NCI-H1436 treated with DMSO at 0.1 percent for 48 hours (cell line): ENCODE data around the gene TRIM72.
"Not testable (repeated sequence)": the region's sequence is repeated elsewhere in the genome, so short reads cannot be mapped to it uniquely, and the experiment has no call there.

Experiments used
- DNase-seq: peaks from one replicate; lab custom pipeline; 2025; lab: John Stamatoyannopoulos, UW

Gene TRIM72

DNA sequence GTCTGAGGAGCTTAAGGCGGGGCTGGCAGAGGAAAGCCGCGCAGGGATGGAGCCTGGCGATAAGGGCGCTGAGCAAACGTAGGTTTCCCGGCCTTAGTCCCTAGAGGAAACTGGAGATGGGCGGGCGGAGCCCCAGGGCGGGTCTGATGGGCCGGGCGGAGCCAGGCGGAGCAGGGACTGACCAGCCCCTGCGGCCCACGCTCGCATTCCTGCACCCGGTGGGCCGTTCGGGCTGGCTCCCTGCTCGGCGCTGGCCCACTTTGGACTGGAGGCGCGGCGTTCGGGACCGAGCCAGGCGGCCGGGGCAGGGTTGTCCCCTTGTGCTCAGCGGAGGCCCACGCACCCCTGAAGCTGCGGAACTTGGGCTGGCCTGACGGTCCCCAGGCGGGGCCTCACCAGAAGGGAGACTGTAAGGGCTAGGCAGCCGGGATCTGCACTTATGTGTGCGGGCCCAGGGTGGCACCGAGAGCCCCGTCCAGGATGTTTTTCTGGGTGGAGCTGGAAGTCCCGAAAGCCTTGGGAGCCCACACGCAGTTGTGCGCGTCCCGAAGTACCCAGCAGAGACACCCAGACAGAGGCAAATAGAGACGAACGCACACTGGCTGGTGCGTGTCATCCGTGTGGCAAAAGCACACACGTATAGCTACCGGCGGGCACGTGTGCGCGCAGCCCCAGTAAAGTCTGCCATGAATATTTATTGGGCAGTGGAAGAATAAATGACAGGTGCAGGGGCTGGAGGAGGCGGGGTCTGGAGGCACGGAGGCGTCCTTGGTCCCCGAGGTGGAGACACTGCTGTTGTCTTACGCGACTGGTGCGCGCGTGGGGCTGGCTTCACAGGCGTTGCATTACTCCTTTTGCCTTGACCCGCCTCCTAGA, 1.6 kb downstream of the TRIM72 start:
- DNase-seq: peak; percentile 13

DNA sequence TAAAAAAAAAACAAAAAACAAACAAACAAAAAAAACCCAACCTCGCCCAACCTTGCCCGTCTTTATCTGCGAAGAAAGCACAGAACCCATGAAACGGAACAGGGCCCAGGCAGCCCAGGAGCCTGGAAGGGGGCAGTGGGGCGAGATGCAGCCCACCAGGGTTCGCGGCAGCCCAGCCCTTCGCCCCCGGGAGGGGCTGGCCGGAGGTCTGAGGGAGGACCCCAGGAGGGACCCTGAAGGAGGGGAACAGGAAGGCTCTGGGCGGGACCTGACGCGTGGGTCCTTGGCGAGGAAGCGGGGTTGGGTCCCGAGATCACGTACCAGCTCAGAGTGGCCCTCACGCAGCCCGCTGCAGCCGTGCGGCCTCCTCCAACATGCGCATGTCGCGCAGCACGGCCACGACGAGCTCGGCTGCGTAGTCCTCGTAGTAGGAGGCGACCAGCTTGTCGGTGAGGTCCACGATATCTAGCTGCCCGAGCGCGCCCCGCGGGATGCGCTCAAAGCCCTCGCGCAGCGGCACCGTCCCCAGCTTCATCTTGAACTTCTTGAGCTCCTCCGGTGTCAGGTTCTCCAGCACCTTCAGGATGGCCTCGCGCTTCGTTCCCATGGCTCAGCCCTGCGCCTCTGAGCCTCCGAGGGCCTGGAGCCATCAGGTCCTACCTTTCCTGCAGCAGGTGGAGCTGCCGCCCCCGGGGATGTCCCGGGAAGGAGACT, 2.7 kb downstream of the TRIM72 start, which contains the start of gene PYDC1:
Gene PYDC1 (minus strand): TSS at position 714 of the 714 bp plus-strand sequence. CDS start 107 bp downstream, at position 607.
- DNase-seq: no peak

DNA sequence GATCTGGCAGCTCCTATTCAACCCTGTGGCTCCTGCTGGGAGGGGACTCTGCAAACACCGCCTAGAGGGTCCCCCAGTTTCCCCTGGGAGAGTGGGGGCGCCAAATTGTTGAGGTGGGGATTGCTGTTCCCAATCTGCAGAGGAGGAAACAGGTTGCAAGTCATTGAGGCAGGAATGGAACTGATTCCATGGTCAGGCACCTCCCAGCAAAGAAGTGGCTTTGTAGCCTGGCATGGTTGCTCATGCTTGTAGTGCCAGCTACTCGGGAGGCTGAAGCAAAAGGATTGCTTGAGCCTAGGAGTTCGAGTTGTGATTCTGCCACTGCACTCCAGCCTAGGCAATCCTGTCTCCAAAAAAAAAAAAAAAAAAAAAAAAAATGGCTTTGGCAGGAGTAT, 3.2 kb downstream of the TRIM72 start:
- no peak for DNase-seq

DNA sequence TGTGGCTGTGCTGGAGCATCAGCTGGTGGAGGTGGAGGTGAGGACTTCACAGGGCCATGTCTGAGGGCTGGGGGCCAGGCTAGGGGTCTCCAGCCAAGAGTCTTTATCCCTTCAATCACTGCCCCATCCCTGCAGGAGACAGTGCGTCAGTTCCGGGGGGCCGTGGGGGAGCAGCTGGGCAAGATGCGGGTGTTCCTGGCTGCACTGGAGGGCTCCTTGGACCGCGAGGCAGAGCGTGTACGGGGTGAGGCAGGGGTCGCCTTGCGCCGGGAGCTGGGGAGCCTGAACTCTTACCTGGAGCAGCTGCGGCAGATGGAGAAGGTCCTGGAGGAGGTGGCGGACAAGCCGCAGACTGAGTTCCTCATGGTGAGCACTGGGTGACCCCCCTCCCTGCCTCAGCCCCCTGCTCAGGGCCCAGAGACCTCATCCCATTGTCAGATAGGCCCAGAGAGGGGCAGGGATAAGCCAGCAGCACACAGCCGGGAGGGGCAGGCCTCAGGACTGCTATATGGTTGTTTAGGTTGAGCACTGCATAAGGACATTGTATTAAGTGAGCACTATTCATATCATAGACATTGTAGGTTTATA, 5.3 kb downstream of the TRIM72 start:
- no peak for DNase-seq

DNA sequence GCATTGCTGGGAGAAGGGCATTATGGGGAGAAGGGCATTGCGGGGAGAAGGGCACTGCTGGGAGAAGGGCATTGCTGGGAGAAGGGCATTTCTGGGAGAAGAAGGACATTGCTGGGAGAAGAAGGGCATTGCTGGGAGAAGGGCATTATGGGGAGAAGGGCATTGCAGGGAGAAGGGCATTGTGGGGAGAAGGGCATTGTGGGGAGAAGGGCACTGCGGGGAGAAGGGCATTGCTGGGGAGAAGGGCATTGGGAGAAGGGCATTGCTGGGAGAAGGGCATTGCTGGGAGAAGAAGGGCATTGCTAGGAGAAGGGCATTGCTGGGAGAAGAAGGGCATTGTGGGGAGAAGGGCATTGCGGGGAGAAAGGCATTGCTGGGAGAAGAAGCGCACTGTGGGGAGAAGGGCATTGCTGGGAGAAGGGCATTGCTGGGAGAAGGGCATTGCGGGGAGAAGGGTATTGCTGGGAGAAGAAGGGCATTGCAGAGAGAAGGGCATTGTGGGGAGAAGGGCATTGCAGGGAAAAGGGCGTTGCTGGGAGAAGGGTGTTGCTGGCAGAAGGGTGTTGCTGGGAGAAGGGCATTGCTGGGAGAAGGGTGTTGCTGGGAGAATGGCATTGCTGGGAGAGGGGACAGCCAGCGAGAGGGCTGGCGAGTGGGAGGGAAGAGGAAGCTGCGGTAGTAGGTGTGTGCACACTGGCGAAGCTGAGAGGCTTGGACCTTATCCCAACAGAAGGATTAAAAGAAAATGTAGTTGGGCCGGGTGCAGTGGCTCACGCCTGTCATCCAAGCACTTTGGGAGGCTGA, 7.6 kb downstream of the TRIM72 start:
- DNase-seq: no peak

DNA sequence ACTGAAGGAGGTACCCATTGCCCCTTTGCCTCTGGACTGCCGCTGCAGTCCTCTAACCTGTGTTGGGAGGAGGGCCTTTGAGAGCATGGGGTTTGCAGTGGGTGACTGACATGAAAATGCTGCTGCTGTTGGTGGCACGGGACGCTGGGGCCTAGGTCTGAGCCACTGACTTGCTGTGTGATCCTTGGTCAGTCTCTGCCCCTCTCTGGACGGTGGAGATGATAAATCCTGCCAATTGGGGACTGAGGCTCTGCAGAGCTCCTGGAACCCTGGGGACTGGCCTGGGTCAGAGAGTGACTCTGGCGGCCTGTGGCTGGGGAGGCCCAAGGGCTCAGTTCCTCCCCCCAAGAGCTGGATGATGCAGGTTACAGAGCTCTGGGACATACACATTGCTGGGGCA, 9.1 kb downstream of the TRIM72 start:
- DNase-seq: no peak

DNA sequence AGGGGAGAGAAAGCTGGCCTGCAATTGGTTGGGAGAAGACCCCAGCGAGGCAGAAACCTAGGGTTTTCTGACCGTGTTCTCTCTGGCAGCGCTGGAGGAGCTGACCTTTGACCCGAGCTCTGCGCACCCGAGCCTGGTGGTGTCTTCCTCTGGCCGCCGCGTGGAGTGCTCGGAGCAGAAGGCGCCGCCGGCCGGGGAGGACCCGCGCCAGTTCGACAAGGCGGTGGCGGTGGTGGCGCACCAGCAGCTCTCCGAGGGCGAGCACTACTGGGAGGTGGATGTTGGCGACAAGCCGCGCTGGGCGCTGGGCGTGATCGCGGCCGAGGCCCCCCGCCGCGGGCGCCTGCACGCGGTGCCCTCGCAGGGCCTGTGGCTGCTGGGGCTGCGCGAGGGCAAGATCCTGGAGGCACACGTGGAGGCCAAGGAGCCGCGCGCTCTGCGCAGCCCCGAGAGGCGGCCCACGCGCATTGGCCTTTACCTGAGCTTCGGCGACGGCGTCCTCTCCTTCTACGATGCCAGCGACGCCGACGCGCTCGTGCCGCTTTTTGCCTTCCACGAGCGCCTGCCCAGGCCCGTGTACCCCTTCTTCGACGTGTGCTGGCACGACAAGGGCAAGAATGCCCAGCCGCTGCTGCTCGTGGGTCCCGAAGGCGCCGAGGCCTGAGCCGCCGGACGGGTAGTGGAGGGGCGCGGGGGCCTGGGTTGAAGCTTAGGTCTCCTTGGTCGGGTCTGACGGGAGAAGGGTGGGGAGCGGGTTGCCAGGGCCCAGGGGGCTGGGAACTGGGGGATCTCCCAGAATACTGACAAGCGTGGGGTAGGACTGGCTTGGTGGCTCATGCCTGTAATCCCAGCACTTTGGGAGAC, 10.4 kb downstream of the TRIM72 start:
- DNase-seq: no peak

DNA sequence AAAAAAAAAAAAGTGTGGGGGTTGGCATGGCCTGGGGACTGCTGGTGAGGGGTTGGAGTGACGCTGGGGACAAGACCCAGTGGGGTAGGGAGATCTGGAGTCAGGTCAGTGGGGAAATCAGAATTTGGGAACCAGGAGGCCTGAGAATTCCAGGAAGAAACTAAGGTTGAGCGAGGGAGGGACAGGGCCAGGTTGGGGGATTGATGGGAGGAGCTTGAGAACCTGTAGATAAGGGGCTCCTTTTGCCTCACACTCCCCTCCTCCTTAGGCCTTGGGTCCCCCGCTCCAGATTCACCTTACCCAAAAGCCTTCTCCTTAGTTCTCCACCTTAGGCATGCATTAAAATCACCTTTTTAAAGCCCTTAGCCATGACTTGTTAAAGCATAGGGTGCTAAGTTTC, 11.3 kb downstream of the TRIM72 start:
- DNase-seq: no peak

DNA sequence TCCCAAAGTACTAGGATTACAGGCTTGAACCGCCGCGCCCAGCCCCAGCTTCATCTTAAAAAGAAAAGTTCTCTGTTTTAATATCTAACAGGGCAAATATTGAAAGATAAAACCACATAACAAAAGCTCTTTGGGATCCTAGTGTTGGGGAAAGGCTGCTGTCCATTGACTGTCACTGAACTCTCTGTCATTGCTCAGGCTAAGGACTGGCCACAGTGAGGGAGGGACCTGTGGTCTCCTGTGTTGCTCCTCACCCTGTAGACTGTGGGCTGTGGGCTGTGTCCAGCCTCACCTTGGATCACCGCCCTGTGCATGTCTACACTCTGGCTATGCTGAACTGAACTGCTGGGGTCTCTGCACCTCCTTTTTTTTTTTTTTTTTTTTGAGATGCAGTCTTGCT, 14.3 kb downstream of the TRIM72 start:
- DNase-seq: no peak

DNA sequence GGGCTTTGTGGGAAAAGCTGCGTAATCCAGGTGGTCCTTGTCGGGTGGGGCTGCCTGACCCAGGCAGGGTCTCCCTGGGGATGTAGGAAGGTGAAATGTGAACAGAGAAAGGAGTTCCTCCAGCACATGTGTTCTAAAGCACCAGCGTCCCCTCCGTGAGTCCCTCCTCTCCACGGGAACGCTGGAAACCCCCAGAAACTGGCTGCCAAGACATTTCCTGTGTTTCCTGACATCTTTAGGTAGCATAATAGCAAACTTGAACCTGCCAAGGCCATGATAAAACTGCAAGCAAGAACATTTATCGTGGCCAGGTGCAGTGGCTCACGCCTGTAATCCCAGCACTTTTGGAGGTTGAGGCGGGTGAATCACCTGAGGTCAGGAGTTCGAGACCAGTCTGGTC, 15.6 kb downstream of the TRIM72 start:
- DNase-seq: no peak

DNA sequence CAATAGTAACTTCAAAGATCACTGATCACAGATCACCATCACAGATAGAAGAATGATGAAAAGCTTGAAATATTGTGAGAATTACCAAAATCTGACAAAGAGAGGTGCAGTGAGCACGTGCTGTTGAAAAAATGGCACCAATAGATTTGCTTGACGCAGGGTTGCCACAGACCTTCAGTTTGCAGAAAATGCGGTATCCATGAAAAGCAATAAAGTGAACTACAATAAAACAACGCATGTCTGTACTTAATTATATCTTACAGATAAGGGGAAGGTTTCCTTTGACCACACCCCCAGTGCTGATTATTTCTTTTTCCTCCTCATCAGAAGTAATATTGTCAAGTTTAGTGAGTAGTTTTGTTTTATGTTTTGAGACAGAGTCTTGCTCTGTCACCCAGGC, 24.1 kb downstream of the TRIM72 start:
- no peak for DNase-seq

DNA sequence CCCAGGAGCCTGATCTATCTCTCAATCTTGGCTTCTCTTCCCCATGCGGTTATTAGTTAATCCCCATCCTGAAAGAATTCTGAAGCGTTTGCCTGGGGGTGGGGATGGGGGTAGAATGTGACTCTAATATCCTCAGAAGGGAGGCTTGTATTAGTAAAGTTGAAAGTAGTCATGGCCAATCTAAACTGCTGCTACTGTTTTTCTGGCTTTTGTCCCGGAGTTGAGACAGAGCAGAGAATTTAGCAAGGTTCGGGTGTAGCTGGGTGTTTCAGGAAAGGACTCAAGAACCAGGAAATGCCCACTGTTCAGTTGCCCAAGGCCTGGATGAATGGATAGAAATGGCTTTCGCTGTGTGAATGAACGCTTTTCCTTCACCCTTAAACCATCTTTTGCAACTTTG, 28.3 kb downstream of the TRIM72 start:
- no peak for DNase-seq

DNA sequence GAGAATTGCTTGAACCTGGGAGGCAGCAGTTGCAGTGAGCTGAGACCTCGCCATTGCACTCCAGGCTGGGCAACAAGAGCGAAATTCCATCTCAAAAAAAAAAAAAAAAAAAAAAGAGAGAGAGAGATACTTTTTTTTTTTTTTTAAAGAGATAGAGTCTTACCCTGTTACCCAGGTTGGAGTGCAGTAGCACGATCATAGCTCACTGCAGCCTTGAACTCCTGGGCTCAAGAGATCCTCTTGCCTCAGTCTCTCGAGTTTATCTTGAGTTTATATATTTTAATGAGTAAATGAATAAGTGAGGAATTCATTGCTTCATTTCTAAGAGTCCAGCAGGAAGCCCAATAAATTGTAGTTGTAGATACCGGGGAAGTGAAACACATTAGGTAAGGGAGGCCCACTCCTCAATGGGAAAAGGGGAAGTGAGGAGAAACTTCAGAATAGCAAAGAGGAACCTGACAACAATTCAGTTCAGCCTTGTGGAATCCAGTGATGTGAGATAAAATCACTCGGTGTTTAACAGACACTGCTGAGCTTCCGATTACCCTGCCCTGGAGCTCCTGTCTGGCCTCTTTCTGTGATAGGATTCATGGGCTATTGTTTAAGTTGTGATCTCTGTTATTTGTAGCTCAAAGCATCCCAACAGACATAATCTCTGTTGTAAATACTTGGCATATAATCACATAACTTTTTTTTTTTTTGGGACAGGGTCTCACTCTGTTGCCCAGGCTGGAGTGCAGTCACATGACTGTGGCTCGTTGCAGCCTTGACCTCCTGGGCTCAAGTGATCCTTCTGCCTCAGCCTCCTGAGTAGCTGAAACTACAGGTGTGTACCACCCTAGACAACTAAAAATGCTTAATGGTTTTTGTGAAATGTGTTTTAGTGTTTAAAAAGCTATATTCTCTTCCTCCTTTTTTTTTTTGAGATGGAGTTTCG, 30.1 kb downstream of the TRIM72 start:
- no peak for DNase-seq

DNA sequence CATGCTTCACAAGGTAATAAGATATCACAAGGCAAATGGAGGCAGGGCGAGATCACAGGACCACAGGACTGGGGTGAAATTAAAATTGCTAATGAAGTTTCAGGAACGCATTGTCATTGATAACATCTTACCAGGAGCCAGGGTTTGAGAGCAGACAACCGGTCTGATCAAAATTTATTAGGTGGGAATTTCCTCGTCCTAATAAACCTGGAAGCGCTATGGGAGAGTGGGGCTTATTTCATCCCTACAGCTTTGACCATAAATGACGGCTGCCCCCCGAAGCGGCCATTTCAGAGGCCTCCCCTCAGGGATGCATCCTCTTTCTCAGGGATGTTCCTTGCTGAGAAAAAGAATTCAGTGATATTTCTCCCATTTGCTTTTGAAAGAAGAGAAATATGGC, 31.7 kb downstream of the TRIM72 start:
- DNase-seq: not testable (repeated sequence)

DNA sequence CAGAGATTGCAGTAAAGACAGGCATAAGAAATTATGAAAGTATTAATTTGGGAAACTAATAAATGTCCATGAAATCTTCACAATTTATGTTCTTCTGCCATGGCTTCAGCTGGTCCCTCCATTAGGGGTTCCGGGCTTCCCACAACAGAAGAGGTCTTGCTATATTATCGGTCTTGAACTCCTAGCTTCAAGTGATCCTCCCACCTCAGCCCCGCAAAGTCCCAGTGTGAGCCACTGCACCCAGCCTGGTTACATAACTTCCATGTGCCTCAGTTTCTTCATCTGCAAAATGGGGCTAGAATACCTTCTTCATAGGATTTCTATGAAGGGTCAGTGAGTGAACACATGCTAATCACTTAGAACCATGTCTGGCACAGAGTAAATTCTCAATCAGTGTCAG, 32.4 kb downstream of the TRIM72 start:
- no peak for DNase-seq

DNA sequence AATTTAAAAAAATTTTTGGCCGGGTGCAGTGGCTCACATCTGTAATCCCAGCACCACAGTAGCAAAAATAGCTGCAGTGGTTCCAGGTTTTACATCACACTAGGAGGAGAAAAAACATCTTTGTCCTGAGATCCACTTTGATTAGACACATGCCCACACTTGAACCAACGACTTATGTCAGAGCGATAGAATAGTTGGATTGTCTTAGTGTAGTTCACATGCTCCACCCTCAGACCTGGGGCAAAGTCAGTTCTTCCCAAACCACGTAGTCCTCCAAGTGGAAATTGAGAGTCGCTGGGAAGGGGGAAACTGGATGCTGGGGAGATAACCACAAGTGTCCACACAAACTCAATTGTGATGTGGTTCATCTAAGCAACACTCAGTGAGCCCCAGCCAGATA, 34.4 kb downstream of the TRIM72 start:
- DNase-seq: no peak

DNA sequence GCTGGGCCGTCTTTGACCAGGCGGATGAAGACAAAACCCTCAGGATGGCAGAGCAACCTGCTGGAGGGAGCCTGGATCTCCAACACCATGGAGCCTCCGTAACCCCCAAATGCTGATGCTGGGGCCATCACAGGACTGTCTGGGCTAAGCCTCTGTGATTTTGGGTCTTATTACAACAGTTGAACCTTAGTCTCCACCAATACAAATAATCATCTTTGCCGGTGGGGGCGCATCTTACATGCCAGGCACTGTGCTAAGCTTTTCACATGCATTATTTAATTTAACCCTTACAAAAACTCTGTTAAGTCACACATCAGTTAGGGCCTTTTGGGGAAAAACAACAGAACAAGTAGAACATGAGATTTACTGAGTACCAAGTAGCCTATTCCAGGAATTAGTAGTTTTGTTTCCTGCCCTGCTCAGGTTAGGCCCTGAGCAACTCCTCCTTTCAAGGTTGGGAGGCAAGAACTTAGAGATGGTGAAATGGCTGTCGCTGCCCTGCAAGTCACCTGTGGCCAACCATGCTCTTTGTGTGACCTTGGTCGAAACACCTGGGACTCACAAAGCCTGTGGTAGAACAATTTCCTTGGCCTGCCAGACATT, 37.0 kb downstream of the TRIM72 start:
- DNase-seq: no peak

DNA sequence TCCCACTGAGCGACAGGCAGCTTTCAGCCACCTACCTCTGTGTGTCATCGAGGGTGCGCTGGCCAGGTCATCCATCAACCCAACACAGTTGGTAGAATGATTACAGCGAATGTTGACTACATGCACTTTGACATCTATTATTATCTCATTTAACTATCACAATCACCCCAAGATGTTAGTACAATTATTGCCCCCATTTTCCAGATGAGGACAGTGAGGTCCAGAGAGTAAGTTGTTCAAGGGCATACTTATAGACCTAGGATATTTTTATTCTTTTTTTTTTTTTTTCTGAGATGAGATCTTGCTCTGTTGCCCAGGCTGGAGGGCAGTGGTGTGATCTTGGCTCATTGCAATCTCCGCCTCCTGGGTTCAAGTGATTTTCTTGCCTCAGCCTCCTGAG, 37.5 kb downstream of the TRIM72 start:
- DNase-seq: no peak

DNA sequence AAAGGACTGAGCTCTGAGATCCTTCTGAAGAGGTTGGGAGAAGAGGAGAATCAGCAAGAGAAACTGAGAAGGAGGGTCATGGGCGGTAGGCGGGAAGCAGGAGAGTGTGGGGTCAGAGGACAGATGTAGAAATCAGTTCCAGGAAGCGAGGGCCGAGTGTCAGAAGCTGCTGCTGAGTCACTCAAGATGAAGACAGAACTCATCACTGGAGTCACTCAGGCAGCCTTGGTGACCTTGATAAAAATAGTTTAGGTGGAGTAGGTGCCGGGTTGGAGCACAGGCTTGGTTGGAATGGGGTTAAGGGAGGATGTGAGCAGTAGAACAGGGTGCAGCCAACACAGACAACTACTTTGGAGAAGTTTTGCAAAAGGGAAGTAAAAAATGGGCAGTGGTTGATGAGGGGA, 39.7 kb downstream of the TRIM72 start:
- DNase-seq: no peak

DNA sequence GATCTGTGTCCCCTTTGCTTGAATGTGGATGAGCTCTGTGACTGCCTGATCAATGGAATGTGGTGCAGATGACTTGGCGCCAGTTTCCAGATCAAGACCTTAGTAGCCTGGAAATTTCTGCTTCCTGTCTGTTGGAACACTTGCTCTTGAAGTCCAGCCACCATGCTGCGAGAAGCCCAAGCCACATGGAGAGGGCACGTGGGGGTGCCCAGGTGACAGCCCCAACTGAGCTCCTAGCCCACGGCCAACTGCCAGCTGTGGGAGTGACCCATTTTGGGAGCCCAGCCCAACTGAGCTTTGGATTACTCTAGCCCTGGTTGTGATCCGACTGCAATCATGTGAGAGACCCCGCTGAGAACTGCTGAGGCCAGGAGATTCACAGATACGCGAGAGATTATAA, 42.5 kb downstream of the TRIM72 start:
- no peak for DNase-seq
